ENCODE results near the gene OTOR. TPM values are rescaled to one million over a fixed set of nuclear protein-coding genes. Genes with fewer than 3 reads are reported as not detected.

The OTOR gene
- total RNA-seq (2012; rRNA removed) = not detected in 2 replicates

GRCh38 chr20:16748308-16748900 is at the start of gene OTOR:
TSS of gene OTOR (plus strand) at chr20:16748358. CDS start at chr20:16748402, 44 bp downstream.
- no peaks in the 10 kb centered on the region for H3K36me3 ChIP-seq (ENCODE audit: insufficient read depth, low read length)
- no peak within 1 kb of the TSS for H3K4me2 ChIP-seq (ENCODE audit: low read length)
- no peaks in the 10 kb centered on the region for H3K4me1 ChIP-seq (ENCODE audit: control insufficient read depth, insufficient read depth, low read length)
- H3K9me3 ChIP-seq (replicated peaks; ENCODE audit: low read length) = no peaks in the 10 kb centered on the region
- no peak within 1 kb of the TSS for H3K9ac ChIP-seq (ENCODE audit: low read depth, low read length)
- no peak within 1 kb of the TSS for H3K4me3 ChIP-seq (ENCODE audit: low read length)
- peaks cover 38% of the 10 kb centered on the region for H3K27me3 ChIP-seq (ENCODE audit: control insufficient read depth, insufficient read depth, low read length)

- no peaks in the 10 kb centered on the region for H3K9me3 ChIP-seq (replicated peaks; ENCODE audit: low read length)
- H3K4me3 ChIP-seq (ENCODE audit: low read length) = no peak overlapping the region
- no peak overlapping the region for H3K4me2 ChIP-seq (ENCODE audit: low read length)
- no peak overlapping the region for H3K9ac ChIP-seq (ENCODE audit: low read depth, low read length)
- H3K4me1 ChIP-seq (ENCODE audit: control insufficient read depth, insufficient read depth, low read length) = no peaks in the 10 kb centered on the region
- H3K36me3 ChIP-seq (ENCODE audit: insufficient read depth, low read length) = no peaks in the 10 kb centered on the region
- H3K27me3 ChIP-seq (ENCODE audit: control insufficient read depth, insufficient read depth, low read length) = peaks cover 7% of the 10 kb centered on the region
Measured at GRCh38 chr20:16699293-16699692, 48.9 kb upstream of the OTOR start.

- Histone ChIP-seq H3K4me2 (ENCODE audit: low read length) (no peak overlapping the region), H3K9ac (ENCODE audit: low read depth, low read length) (no peak overlapping the region), H3K36me3 (ENCODE audit: insufficient read depth, low read length) (no peaks in the 10 kb centered on the region), H3K4me1 (ENCODE audit: control insufficient read depth, insufficient read depth, low read length) (no peaks in the 10 kb centered on the region), H3K9me3 (replicated peaks; ENCODE audit: low read length) (no peaks in the 10 kb centered on the region), H3K27me3 (ENCODE audit: control insufficient read depth, insufficient read depth, low read length) (peaks cover 7% of the 10 kb centered on the region), H3K4me3 (ENCODE audit: low read length) (no peak overlapping the region)
Measured at GRCh38 chr20:16701296-16701695, 46.9 kb upstream of the OTOR start.

DNA sequence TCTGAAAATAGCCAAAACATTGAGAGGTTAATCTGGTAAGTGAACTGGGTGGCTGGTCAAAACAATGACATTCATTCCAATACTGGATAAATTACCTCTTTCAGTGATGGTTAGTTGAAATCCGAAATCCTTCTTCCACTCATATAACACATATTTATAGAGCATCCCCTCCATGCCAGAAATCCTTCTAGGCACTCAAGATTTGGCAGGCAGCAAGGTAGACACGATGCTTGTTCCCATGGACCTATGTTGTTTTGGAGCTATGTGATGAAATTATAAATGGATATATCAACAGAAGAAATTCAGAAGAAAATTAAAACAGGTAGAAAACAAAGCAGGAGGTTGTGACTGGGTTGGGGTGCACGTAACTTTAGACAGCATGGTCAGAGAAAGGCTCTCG is 44.6 kb upstream of the OTOR start:
- Histone ChIP-seq H3K9me3 (replicated peaks; ENCODE audit: low read length) (no peaks in the 10 kb centered on the region), H3K27me3 (ENCODE audit: control insufficient read depth, insufficient read depth, low read length) (no peaks in the 10 kb centered on the region), H3K4me3 (ENCODE audit: low read length) (no peak overlapping the region), H3K4me1 (ENCODE audit: control insufficient read depth, insufficient read depth, low read length) (no peaks in the 10 kb centered on the region), H3K36me3 (ENCODE audit: insufficient read depth, low read length) (no peaks in the 10 kb centered on the region), H3K9ac (ENCODE audit: low read depth, low read length) (no peak overlapping the region), H3K4me2 (ENCODE audit: low read length) (no peak overlapping the region)

- no peaks in the 10 kb centered on the region for H3K36me3 ChIP-seq (ENCODE audit: insufficient read depth, low read length)
- no peaks in the 10 kb centered on the region for H3K9me3 ChIP-seq (replicated peaks; ENCODE audit: low read length)
- H3K27me3 ChIP-seq (ENCODE audit: control insufficient read depth, insufficient read depth, low read length) = peaks cover 12% of the 10 kb centered on the region
- no peak overlapping the region for H3K4me3 ChIP-seq (ENCODE audit: low read length)
- no peaks in the 10 kb centered on the region for H3K4me1 ChIP-seq (ENCODE audit: control insufficient read depth, insufficient read depth, low read length)
- H3K9ac ChIP-seq (ENCODE audit: low read depth, low read length) = no peak overlapping the region
- no peak overlapping the region for H3K4me2 ChIP-seq (ENCODE audit: low read length)
Measured at GRCh38 chr20:16707674-16708073, 40.5 kb upstream of the OTOR start.

GRCh38 chr20:16708602-16709001 is 39.6 kb upstream of the OTOR start:
- Histone ChIP-seq H3K4me2 (ENCODE audit: low read length) (no peak overlapping the region), H3K4me1 (ENCODE audit: control insufficient read depth, insufficient read depth, low read length) (no peaks in the 10 kb centered on the region), H3K27me3 (ENCODE audit: control insufficient read depth, insufficient read depth, low read length) (peaks cover 21% of the 10 kb centered on the region), H3K4me3 (ENCODE audit: low read length) (no peak overlapping the region), H3K36me3 (ENCODE audit: insufficient read depth, low read length) (no peaks in the 10 kb centered on the region), H3K9me3 (replicated peaks; ENCODE audit: low read length) (no peaks in the 10 kb centered on the region), H3K9ac (ENCODE audit: low read depth, low read length) (no peak overlapping the region)

DNA sequence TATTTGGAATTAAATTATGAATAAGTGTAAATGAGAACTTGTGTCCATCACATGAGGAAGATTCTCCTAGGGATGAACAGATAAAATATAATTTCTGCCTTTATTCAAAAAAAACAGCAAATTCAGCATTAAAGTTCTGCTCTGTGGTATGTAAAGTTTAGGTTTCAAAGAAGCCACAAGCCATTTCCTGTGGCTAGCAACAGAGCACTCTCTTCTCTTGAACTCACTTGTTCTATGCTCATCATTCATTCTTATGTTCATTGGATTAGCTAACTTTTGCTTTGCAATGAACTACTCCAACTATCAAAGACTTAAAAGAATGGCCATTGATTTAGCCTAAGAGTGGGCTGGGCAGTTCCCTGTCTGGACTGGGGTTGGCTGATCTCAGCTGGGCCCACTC is 39.1 kb upstream of the OTOR start:
- H3K4me3 ChIP-seq (ENCODE audit: low read length) = no peak overlapping the region
- no peak overlapping the region for H3K4me2 ChIP-seq (ENCODE audit: low read length)
- no peak overlapping the region for H3K9ac ChIP-seq (ENCODE audit: low read depth, low read length)
- H3K9me3 ChIP-seq (replicated peaks; ENCODE audit: low read length) = no peaks in the 10 kb centered on the region
- no peaks in the 10 kb centered on the region for H3K4me1 ChIP-seq (ENCODE audit: control insufficient read depth, insufficient read depth, low read length)
- H3K27me3 ChIP-seq (ENCODE audit: control insufficient read depth, insufficient read depth, low read length) = peaks cover 25% of the 10 kb centered on the region
- no peaks in the 10 kb centered on the region for H3K36me3 ChIP-seq (ENCODE audit: insufficient read depth, low read length)

GRCh38 chr20:16710781-16711180 is 37.4 kb upstream of the OTOR start:
- Histone ChIP-seq H3K4me2 (ENCODE audit: low read length) (no peak overlapping the region), H3K4me1 (ENCODE audit: control insufficient read depth, insufficient read depth, low read length) (no peaks in the 10 kb centered on the region), H3K9ac (ENCODE audit: low read depth, low read length) (no peak overlapping the region), H3K4me3 (ENCODE audit: low read length) (no peak overlapping the region), H3K36me3 (ENCODE audit: insufficient read depth, low read length) (no peaks in the 10 kb centered on the region), H3K27me3 (ENCODE audit: control insufficient read depth, insufficient read depth, low read length) (peaks cover 40% of the 10 kb centered on the region), H3K9me3 (replicated peaks; ENCODE audit: low read length) (no peaks in the 10 kb centered on the region)

GRCh38 chr20:16711661-16712258 is 36.4 kb upstream of the OTOR start:
- Histone ChIP-seq H3K9ac (ENCODE audit: low read depth, low read length) (no peak overlapping the region), H3K27me3 (ENCODE audit: control insufficient read depth, insufficient read depth, low read length) (peaks cover 40% of the 10 kb centered on the region), H3K9me3 (replicated peaks; ENCODE audit: low read length) (no peaks in the 10 kb centered on the region), H3K4me1 (ENCODE audit: control insufficient read depth, insufficient read depth, low read length) (no peaks in the 10 kb centered on the region), H3K4me2 (ENCODE audit: low read length) (no peak overlapping the region), H3K36me3 (ENCODE audit: insufficient read depth, low read length) (no peaks in the 10 kb centered on the region), H3K4me3 (ENCODE audit: low read length) (no peak overlapping the region)

GRCh38 chr20:16712511-16712947 is 35.6 kb upstream of the OTOR start:
- no peak overlapping the region for H3K9ac ChIP-seq (ENCODE audit: low read depth, low read length)
- no peaks in the 10 kb centered on the region for H3K4me1 ChIP-seq (ENCODE audit: control insufficient read depth, insufficient read depth, low read length)

DNA sequence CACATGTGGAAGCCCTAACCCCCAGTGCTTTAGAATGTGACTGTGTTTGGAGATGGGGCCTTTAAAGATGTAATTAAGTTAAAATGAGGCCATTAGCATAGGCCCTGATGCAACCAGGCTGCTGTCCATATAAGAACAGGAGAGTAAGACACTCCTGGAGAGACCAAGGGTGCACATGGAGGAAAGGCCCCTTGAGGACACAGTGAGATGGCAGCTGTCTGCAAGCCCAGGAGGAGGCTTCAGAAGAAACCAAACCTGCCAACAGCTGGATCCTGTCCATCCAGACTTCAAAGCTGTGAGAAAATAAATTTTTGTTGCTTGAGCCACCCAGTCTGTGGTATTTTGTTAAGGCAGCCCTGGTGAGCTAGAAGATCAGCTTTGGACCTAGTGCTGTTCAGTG is 35.1 kb upstream of the OTOR start:
- Histone ChIP-seq H3K4me2 (ENCODE audit: low read length) (no peak overlapping the region), H3K9me3 (replicated peaks; ENCODE audit: low read length) (no peaks in the 10 kb centered on the region), H3K4me3 (ENCODE audit: low read length) (no peak overlapping the region), H3K27me3 (ENCODE audit: control insufficient read depth, insufficient read depth, low read length) (peaks cover 46% of the 10 kb centered on the region), H3K36me3 (ENCODE audit: insufficient read depth, low read length) (no peaks in the 10 kb centered on the region), H3K9ac (ENCODE audit: low read depth, low read length) (no peak overlapping the region), H3K4me1 (ENCODE audit: control insufficient read depth, insufficient read depth, low read length) (no peaks in the 10 kb centered on the region)

More at GRCh38 chr20:16712511-16712947, 35.6 kb upstream of the OTOR start:
- H3K36me3 ChIP-seq (ENCODE audit: insufficient read depth, low read length) = no peaks in the 10 kb centered on the region
- H3K4me2 ChIP-seq (ENCODE audit: low read length) = no peak overlapping the region
- no peaks in the 10 kb centered on the region for H3K9me3 ChIP-seq (replicated peaks; ENCODE audit: low read length)
- no peak overlapping the region for H3K4me3 ChIP-seq (ENCODE audit: low read length)
- H3K27me3 ChIP-seq (ENCODE audit: control insufficient read depth, insufficient read depth, low read length) = peaks cover 45% of the 10 kb centered on the region

GRCh38 chr20:16714242-16714641 is 33.9 kb upstream of the OTOR start:
- Histone ChIP-seq H3K36me3 (ENCODE audit: insufficient read depth, low read length) (no peaks in the 10 kb centered on the region), H3K4me3 (ENCODE audit: low read length) (no peak overlapping the region), H3K27me3 (ENCODE audit: control insufficient read depth, insufficient read depth, low read length) (peaks cover 50% of the 10 kb centered on the region), H3K9me3 (replicated peaks; ENCODE audit: low read length) (no peaks in the 10 kb centered on the region), H3K4me1 (ENCODE audit: control insufficient read depth, insufficient read depth, low read length) (no peaks in the 10 kb centered on the region), H3K9ac (ENCODE audit: low read depth, low read length) (no peak overlapping the region), H3K4me2 (ENCODE audit: low read length) (no peak overlapping the region)
